ENCODE measurements around the gene BEX4. TPM values are rescaled to one million over a fixed set of nuclear protein-coding genes. Genes with fewer than 3 reads are reported as not detected.
A peak's percentile ranks its signal among the peaks of the same experiment; 100 is the strongest.
"Not testable (repeated sequence)": the region's sequence is repeated elsewhere in the genome, so short reads cannot be mapped to it uniquely, and the experiment has no call there.

BEX4 gene
- total RNA-seq, 4 donors from 2014 or later, result 0.36 to 6.6 (median 5.0) TPM

GRCh38 chrX:103197721-103198306 lies 17.1 kb upstream of the BEX4 start:
- TF ChIP-seq, protein P1, sequence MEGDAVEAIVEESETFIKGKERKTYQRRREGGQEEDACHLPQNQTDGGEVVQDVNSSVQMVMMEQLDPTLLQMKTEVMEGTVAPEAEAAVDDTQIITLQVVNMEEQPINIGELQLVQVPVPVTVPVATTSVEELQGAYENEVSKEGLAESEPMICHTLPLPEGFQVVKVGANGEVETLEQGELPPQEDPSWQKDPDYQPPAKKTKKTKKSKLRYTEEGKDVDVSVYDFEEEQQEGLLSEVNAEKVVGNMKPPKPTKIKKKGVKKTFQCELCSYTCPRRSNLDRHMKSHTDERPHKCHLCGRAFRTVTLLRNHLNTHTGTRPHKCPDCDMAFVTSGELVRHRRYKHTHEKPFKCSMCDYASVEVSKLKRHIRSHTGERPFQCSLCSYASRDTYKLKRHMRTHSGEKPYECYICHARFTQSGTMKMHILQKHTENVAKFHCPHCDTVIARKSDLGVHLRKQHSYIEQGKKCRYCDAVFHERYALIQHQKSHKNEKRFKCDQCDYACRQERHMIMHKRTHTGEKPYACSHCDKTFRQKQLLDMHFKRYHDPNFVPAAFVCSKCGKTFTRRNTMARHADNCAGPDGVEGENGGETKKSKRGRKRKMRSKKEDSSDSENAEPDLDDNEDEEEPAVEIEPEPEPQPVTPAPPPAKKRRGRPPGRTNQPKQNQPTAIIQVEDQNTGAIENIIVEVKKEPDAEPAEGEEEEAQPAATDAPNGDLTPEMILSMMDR (IDR thresholded peaks at IDR 0.05 in 4 of 5, conservative IDR thresholded peaks at IDR 0.05 in 1 of 5), result no peak
- TF ChIP-seq POLR2A (IDR thresholded peaks at IDR 0.05), result no peak
- DNase-seq (no peak), ATAC-seq (no peak)
- Histone ChIP-seq H3K27me3 (peaks cover 0 to 2% (median 0%) of the 10 kb centered on the region in 3 donors), H3K36me3 (no peaks in the 10 kb centered on the region), H3K4me1 (no peaks in the 10 kb centered on the region), H3K9me3 (no peaks in the 10 kb centered on the region), H3K4me3 (no peak overlapping the region), H3K27ac (no peak overlapping the region)
- intact Hi-C loops (cut with DNase I; ENCODE audit: low total_unique reads), result no loop called here
- in situ Hi-C loops (cut with MboI; ENCODE audit: low sequenced_read_pairs in 4 of 4), result no loop called here

DNA sequence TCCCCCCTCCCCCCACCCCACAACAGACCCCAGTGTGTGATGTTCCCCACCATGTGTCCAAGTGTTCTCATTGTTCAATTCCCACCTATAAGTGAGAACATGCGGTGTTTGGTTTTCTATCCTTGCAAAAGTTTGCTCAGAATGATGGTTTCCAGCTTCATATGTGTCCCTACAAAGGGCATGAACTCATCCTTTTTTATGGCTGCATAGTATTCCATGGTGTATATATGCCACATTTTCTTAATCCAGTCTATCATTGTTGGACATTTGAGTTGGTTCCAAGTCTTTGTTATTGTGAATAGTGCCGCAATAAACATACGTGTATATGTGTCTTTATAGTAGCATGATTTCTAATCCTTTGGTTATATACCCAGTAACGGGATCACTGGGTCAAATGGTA lies 16.2 kb upstream of the BEX4 start:
- H3K4me1 ChIP-seq; in situ Hi-C loops (cut with MboI; ENCODE audit: low sequenced_read_pairs in 4 of 4); ATAC-seq; H3K9me3 ChIP-seq; DNase-seq; intact Hi-C loops (cut with DNase I; ENCODE audit: low total_unique reads); H3K27ac ChIP-seq; H3K27me3 ChIP-seq; H3K36me3 ChIP-seq; H3K4me3 ChIP-seq: not testable (repeated sequence)

GRCh38 chrX:103201041-103201440 lies 13.9 kb upstream of the BEX4 start:
- ATAC-seq, result no peak
- TF ChIP-seq POLR2A (IDR thresholded peaks at IDR 0.05), result no peak
- TF ChIP-seq, protein P1 (IDR thresholded peaks at IDR 0.05 in 4 of 5, conservative IDR thresholded peaks at IDR 0.05 in 1 of 5), result no peak
- DNase-seq, result no peak
- in situ Hi-C loops (cut with MboI; ENCODE audit: low sequenced_read_pairs in 4 of 4) (loop anchor here in 1 of 4 donors (25.0 kb wide), 1 partner anchor 261 kb away; no protein-coding TSS in a partner anchor), intact Hi-C loops (cut with DNase I; ENCODE audit: low total_unique reads) (no loop called here)
- no peaks in the 10 kb centered on the region for H3K9me3 ChIP-seq
- no peaks in the 10 kb centered on the region for H3K27me3 ChIP-seq
- H3K27ac ChIP-seq, result no peak overlapping the region
- no peaks in the 10 kb centered on the region for H3K4me1 ChIP-seq
- H3K4me3 ChIP-seq, result no peak overlapping the region
- no peaks in the 10 kb centered on the region for H3K36me3 ChIP-seq

DNA sequence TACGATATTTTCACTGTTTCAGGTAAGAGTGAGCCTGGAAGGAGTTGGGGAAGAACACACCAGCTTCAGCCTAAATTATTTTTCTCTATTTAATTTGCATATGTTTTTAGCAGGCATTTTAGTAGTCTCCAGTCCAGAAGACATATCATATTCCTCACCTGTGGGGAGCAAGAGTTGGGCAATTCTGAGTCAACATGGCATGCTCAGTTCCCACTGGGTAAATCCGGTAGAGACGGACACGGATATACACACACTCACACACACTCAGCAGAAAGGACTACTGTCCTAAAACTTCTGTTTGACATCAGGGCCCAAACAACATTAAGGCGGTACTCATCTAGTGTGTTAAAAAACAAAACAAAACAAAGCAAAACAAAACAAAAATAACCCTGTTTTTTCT lies 4.9 kb upstream of the BEX4 start:
- in situ Hi-C loops (cut with MboI; ENCODE audit: low sequenced_read_pairs in 4 of 4), result loop anchor here in 1 of 4 donors (25.0 kb wide), 1 partner anchor 252 kb away; no protein-coding TSS in a partner anchor

DNA sequence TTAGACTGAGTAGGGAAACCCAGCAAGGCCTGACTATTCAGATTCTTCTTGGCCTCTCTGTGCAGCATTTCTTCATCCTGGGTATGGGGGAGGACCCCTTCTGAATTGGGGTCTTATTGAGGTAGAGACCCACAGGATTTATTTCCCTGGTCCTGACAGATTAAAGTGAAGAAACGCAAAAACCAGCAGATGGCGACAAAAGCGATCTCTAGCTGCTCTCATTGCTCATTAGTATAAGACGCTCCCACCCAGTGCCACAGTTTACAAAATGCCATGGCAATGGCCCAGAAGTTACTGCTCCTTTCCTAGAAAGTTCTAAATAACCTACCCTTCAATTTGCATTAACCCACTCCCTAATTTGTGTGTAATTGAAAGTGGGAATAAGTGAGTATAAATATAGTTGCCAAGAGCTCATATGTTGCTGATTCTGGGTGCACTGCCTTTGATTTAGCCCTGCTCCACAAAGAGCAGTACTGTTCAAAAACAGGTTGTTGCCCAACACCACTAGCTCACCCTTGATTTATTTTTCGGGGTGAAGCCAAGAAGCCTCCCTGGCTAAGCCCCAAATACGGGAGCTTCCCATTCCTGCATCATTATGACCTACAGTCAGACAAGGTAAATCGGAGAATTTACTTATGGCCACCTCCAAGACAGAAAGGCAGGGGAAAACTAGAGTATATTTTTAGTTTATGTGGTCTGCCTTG lies 3.7 kb upstream of the BEX4 start:
- no peak for DNase-seq
- no peak for TF ChIP-seq POLR2A (IDR thresholded peaks at IDR 0.05)
- TF ChIP-seq, protein P1 (IDR thresholded peaks at IDR 0.05 in 4 of 5, conservative IDR thresholded peaks at IDR 0.05 in 1 of 5), result peak in 3 of 5 experiments; percentile 14 to 28 (median 28)
- in situ Hi-C loops (cut with MboI; ENCODE audit: low sequenced_read_pairs in 4 of 4), result loop anchor here in 1 of 4 donors (25.0 kb wide), 1 partner anchor 251 kb away; no protein-coding TSS in a partner anchor
- Histone ChIP-seq H3K4me1 (no peaks in the 10 kb centered on the region), H3K27me3 (peaks cover 0 to 21% (median 0%) of the 10 kb centered on the region in 3 donors), H3K9me3 (no peaks in the 10 kb centered on the region), H3K27ac (no peak overlapping the region), H3K36me3 (no peaks in the 10 kb centered on the region), H3K4me3 (no peak overlapping the region)
- intact Hi-C loops (cut with DNase I; ENCODE audit: low total_unique reads), result loop anchor here (2.0 kb wide), 1 partner anchor 254 kb away; no protein-coding TSS in a partner anchor
- ATAC-seq, result no peak

More for the DNA sequence above, 4.9 kb upstream of the BEX4 start:
- no peaks in the 10 kb centered on the region for H3K9me3 ChIP-seq
- H3K27me3 ChIP-seq, result peaks cover 0 to 12% (median 0%) of the 10 kb centered on the region in 3 donors
- H3K27ac ChIP-seq, result no peak overlapping the region
- H3K4me1 ChIP-seq, result no peaks in the 10 kb centered on the region
- no peaks in the 10 kb centered on the region for H3K36me3 ChIP-seq
- intact Hi-C loops (cut with DNase I; ENCODE audit: low total_unique reads), result loop anchor here (2.0 kb wide), 1 partner anchor 255 kb away; no protein-coding TSS in a partner anchor
- ATAC-seq, result no peak
- no peak for TF ChIP-seq POLR2A (IDR thresholded peaks at IDR 0.05)
- TF ChIP-seq, protein P1 (IDR thresholded peaks at IDR 0.05 in 4 of 5, conservative IDR thresholded peaks at IDR 0.05 in 1 of 5), result no peak
- H3K4me3 ChIP-seq, result no peak overlapping the region
- DNase-seq, result no peak
